Fibroblast of the aortic adventitia (primary cell): ENCODE data around the gene MPO. TPM values are rescaled to one million over a fixed set of nuclear protein-coding genes. Genes with fewer than 3 reads are reported as not detected.

Source experiments
- DNase-seq: peaks from one replicate; pipeline ENCODE4 v3.0.0-alpha.2; 2010; ENCODE audit warnings: low read depth
- H3K4me3 ChIP-seq: 2 replicates; pipeline ENCODE4 v1.5.1; 2011; ENCODE audit warnings: low read depth, mild to moderate bottlenecking, control low read depth, low read length, moderate library complexity
- CTCF ChIP-seq: IDR thresholded peaks from 2 replicates; pipeline ENCODE4 v1.5.1; 2011; ENCODE audit warnings: mild to moderate bottlenecking, low read length, control low read depth, inconsistent platforms; ENCODE audit not compliant: insufficient read depth
- total RNA-seq: library from RNA; depleted of rRNA; stranded (reverse); fragments of >200 nt; gene quantifications from 2 replicates; pipeline ENCODE4 v1.2.3, GENCODE V29; 2012; ENCODE audit warnings: low replicate concordance

Gene MPO
- total RNA-seq, 1 donor = 0.09 TPM

DNA sequence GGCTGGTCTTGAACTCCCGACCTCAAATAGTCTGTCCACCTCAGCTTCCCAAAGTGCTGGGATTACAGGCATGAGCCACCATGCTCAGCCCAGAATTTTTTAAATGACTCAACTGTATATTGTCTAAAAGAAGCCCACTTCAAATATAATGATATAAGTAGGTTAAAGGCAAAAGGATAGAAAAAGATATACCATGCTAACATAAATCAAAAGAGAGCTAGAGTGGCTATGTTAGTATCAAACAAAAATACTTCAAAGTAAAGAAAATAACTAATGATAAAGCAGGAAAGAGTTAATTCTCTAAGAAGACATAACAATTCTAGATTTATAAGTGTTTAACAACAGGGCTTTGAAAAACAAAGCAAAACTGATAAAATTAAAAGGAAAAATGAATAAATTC, 13.3 kb upstream of the MPO start:
- no peak overlapping the region for H3K4me3 ChIP-seq
- TF ChIP-seq CTCF = no peak
- no peak for DNase-seq

GRCh38 chr17:58291246-58291645, 10.5 kb upstream of the MPO start:
- no peak overlapping the region for H3K4me3 ChIP-seq
- DNase-seq = no peak
- no peak for TF ChIP-seq CTCF

- TF ChIP-seq CTCF = no peak
- DNase-seq = no peak
- no peak overlapping the region for H3K4me3 ChIP-seq
Observed at GRCh38 chr17:58289869-58290268, 9.1 kb upstream of the MPO start.

GRCh38 chr17:58285422-58285810, 4.7 kb upstream of the MPO start:
- DNase-seq = peak; percentile 19
- H3K4me3 ChIP-seq = no peak overlapping the region
- no peak for TF ChIP-seq CTCF

DNA sequence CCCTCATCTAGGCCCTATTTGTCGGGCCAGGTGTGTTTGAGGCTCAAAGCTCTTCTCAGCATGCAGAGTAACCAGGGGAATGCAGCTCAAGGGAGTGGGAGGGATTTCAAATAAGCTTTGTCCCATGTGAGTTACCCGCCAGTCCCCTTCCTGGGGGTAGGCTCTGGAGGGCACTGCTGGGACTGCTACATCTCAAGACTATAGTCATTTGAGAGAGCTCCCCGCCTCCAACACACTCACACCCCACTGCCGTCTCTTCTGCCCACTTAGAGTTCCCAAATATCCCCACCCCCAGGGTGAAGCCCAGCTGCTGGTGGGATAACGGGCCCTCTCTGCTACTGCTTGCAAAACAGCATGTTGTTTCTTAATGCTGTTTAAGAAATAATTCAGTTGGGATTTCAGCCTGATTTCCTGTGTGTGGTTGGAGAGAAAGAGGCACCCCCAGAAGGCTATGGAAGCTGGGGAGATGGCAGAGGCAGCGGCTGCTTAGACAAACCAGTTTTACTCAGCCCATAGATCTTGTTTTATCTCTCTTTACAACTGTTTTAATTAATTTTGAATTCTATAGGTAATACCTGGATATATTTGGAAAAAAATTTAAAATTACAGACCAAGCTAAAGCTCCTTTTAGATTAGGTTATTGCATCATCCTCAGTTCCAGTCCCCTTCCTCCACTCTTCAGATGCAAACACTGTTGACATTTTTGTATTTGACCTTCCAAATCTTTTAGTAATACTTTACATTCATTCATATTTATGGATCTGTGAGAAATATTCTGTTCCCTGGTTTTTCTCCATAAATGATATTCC, 4.1 kb upstream of the MPO start:
- DNase-seq = no peak
- H3K4me3 ChIP-seq = no peak overlapping the region
- TF ChIP-seq CTCF = no peak

GRCh38 chr17:58283674-58284612, 3.2 kb upstream of the MPO start:
- H3K4me3 ChIP-seq = no peak overlapping the region
- no peak for TF ChIP-seq CTCF
- DNase-seq = no peak
